Epithelial cell of esophagus (primary cell): ENCODE measurements around the gene DHX35.
"Not testable (repeated sequence)": the region's sequence is repeated elsewhere in the genome, so short reads cannot be mapped to it uniquely, and the experiment has no call there.

ENCODE experiments used
- DNase-seq: peaks from one replicate; pipeline ENCODE4 v3.0.0; 2010; ENCODE audit warnings: low read depth
- H3K4me3 ChIP-seq: 2 replicates; pipeline ENCODE4 v1.5.1; 2011; ENCODE audit warnings: mild to moderate bottlenecking, low read length, control low read depth
- CTCF ChIP-seq: IDR thresholded peaks from 2 replicates; pipeline ENCODE4 v1.5.1; 2011; ENCODE audit warnings: low read depth, mild to moderate bottlenecking, low read length, control low read depth, inconsistent platforms; ENCODE audit not compliant: insufficient read depth; ENCODE audit errors: missing control alignments

DHX35 gene

GRCh38 chr20:38951611-38952010, 10.5 kb upstream of the DHX35 start:
- no peak for DNase-seq
- no peak for TF ChIP-seq CTCF
- no peak overlapping the region for H3K4me3 ChIP-seq

- H3K4me3 ChIP-seq, result no peak overlapping the region
- no peak for TF ChIP-seq CTCF
- DNase-seq, result no peak
Observed at GRCh38 chr20:38952153-38952552, 10.0 kb upstream of the DHX35 start.

- no peak for TF ChIP-seq CTCF
- no peak for DNase-seq
Observed at GRCh38 chr20:38953630-38954340, 8.4 kb upstream of the DHX35 start.

GRCh38 chr20:38957235-38957876, 4.8 kb upstream of the DHX35 start:
- DNase-seq, result no peak
- no peak for TF ChIP-seq CTCF
- H3K4me3 ChIP-seq, result no peak overlapping the region

More at GRCh38 chr20:38953630-38954340, 8.4 kb upstream of the DHX35 start:
- H3K4me3 ChIP-seq, result no peak overlapping the region

GRCh38 chr20:38957915-38958485, 4.1 kb upstream of the DHX35 start:
- TF ChIP-seq CTCF, result no peak
- no peak for DNase-seq
- H3K4me3 ChIP-seq, result no peak overlapping the region

GRCh38 chr20:38960187-38960687, 1.9 kb upstream of the DHX35 start:
- H3K4me3 ChIP-seq, DNase-seq: not testable (repeated sequence)

- peak overlapping the region; percentile 91 for H3K4me3 ChIP-seq
- no peak for TF ChIP-seq CTCF
- DNase-seq, result no peak
Observed at GRCh38 chr20:38961530-38962043, 557 bp upstream of the DHX35 start.
